NCI-H187 treated with DMSO at 0.1 percent for 48 hours (cell line): ENCODE results near the gene MLX.

Source experiments
- DNase-seq: peaks from one replicate; lab custom pipeline; 2025; lab: John Stamatoyannopoulos, UW

The MLX gene

GRCh38 chr17:42566883-42567573 lies at the start of gene MLX:
MLX (plus strand) TSS chr17:42567100; CDS start chr17:42567125, 25 bp downstream.
- DNase-seq: peak; percentile 54

DNA sequence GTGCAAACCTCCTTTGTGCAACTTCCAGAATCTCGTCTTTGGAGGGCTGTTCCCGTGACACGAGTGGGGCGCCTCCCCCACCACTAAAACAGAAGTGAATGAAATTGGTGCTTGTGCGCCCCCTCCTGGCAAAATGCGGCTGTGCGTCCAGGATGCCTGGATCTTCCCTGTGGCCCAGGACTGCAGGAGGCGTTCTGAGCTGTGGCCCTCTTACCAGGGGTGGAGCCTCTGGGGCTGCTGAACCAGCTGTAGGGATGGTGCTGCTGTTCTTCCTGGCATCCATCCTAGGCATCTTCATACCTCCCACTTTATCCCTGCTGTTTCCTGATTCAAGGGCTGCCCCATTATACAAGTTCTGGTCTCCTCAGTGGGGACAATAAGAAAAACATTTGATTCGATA lies 49.4 kb upstream of the MLX start:
- no peak for DNase-seq

- no peak for DNase-seq
These were observed 48.7 kb upstream of the MLX start for GRCh38 chr17:42518046-42518754.

- DNase-seq: no peak
These were observed 48.0 kb upstream of the MLX start for GRCh38 chr17:42518755-42519545.

DNA sequence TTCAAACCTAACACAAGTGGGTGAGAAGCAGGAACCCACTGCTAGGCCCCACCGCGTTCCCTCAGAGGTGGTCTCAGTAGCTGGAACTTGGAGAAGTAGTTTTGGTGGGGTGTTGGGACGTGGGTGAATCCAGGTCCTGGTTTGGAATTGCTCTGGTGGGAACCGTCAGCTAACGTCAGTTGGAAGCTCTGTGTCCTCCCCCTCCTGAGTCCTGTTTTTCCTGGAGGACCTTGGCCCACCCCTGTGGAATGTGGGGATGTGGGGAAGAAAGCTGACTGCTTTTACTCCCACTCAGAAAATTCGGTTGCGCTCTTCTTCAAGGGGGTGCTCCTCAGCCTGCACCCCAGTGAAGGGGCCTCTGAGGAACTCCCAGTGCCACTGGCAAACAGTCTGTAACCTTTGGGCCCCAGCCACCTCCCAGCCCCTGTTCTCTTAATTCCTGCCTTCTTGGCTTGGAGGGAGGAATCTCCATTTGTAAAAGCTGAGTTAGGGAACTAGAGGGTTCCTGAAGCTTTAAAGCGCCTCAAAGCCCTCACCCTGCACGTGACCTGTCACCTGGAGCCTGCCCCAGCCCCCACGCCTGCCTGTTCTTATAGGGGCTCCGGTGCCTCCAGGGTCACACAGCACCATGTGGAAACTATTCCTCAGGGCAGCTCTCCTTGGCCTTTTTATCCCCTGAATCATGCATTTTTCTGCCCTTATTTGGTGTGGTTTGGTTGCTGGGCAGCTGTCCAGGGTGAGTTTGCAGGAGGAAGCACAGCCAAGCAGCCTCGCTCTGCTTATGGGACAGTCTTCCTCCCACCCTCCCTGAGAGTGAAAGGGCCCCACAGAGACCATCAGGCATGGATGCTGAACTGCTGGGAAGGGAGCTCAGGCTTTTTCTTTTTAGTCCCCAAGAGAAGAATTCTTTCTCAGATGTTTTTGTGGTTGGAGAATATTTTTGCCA lies 47.1 kb upstream of the MLX start:
- no peak for DNase-seq

GRCh38 chr17:42520540-42520951 lies 46.4 kb upstream of the MLX start:
- no peak for DNase-seq

DNA sequence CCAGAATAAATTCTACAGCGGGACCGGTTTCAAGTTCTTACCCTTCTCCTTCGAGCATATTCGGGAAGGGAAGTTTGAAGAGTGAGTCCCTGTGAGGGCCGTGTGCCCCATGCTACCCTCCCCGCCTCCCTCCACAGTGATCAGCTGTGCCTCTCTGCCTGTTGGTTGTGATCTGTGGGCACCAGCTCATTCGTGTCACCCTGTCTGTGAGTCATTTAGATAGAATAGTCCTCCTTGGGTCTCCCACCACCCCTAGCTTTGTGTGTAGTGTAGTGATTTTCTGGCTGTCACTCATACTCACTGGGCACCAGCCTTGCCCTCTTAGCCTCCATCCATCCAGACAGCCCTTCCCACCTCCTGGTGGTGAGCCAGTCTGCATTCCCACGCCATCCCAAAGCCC lies 45.9 kb upstream of the MLX start:
- DNase-seq: no peak

- DNase-seq: no peak
These were observed 45.1 kb upstream of the MLX start for GRCh38 chr17:42521666-42522262.

- no peak for DNase-seq
These were observed 44.6 kb upstream of the MLX start for GRCh38 chr17:42522263-42522790.

DNA sequence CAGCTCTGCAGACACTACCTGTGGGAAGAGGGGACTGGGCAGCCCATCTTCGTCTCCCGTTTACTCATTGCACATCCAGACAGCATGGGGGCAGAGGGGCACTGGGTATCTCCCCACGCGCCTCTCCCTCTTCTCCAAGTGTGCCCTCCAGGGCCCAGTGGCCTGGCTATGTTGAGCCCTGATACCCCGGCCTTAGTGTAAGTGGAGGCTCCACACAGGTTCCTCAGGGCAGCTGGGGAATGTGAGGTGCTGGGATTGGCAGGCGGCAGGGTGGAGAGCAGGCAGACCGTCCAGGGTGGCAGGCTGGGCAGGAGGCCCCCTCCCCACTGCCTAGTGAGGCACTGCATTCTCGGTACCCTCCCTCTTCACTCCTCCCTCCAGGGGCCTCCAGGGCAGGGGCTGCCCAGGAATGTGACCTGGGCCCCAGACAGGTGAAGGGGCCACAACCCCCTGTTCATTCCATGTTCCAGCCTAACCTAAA lies 44.1 kb upstream of the MLX start:
- no peak for DNase-seq

DNA sequence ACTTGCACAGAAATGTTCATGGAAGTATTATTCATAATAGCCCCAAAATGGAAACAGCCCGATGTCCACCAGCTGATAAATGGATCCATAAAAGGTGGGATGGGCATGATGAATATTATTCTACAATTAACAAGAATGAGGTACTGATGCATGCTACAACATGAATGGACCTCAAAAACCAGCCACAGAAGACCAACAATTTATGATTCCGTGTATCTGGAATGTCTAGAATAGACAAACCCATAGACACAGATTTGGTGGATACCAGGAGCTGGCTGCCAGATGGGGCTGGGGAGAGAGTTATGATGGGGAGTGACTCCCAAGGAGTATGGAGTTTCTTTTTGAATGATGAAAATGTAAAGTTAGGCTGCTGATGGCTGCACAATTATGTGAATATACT lies 41.7 kb upstream of the MLX start:
- no peak for DNase-seq

DNA sequence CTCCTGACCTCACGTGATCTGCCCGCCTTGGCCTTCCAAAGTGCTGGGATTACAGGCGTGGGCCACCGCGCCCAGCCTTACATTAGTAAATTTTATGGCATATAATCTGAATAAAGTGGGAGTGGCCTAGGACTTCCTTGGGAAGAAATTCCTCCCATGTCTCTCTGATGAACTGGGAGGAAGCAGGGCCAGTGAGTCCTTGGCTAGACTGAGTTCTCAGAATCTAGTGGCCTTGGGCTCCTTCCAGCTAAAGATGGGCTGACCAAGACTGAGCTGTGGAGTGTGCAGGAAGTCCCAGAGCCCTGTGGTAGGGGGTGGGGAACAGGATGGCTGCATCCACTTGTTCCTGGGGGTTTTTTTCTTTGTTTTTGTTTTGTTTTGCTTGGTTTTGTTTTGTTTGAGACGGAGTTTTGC lies 40.9 kb upstream of the MLX start:
- no peak for DNase-seq

DNA sequence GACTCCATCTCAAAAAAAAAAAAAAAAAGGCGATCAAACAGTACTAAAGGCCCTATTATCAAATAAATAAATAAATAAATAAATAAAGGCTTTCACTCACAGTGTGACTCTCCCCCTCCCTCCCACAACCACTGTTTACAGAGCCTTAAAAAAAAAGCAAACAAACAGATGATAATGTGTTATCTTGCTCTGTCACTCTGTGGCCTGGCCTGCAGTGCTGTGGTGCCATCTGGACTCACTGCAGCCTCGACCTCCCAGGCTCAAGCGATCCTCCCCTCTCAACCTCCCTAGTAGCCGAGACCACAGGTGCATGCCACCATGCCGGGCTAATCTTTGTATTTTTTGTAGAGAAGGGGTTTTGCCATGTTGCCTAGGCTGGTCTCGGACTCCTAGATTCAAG lies 39.0 kb upstream of the MLX start:
- DNase-seq: no peak

- DNase-seq: no peak
These were observed 37.8 kb upstream of the MLX start for GRCh38 chr17:42529061-42529460.

GRCh38 chr17:42530952-42531454 lies 35.9 kb upstream of the MLX start:
- DNase-seq: no peak

DNA sequence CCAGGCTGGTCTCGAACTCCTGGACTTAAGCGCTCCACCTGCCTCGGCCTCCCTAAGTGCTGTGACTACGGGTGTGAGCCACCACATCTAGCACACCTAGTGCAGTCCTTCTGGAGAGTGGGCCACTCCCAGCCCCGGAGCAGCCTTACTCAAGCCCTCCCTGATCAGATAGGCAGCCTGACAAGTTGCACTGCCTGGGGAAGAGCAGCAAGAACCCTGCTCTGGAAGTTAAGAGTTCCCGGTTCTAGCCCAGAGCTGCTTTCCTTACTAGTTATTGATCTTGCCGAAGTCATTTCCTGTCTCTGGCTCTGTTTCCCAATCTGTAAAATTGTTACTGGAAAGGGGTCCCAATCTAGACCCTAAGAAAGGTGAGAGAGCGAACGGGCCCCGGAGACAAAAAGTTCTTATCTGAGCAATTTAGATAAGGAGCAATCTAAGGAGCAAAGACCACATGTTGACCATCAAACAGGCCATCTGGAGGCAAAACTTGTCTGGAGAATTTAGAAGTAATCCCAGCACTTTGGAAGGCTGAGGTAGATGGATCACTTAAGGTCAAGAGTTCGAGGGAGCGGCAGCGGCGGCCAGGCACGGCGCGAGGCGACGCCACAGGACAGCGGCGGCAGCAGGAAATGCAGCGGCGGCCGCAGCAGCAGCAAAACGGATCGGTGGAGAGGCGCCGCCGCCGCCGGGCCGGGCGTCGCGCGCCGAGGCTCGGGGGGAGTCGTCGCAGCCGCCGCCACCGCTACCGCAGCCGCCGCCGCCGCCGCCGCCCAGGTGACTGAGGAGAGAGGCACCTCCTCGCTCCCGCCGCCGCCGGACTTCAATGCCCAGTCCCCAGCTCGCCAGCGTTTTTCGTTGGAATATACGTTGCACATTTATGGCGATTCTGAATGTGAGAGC lies 35.2 kb upstream of the MLX start:
- no peak for DNase-seq

GRCh38 chr17:42535155-42536047 lies 31.5 kb upstream of the MLX start:
- DNase-seq: no peak

DNA sequence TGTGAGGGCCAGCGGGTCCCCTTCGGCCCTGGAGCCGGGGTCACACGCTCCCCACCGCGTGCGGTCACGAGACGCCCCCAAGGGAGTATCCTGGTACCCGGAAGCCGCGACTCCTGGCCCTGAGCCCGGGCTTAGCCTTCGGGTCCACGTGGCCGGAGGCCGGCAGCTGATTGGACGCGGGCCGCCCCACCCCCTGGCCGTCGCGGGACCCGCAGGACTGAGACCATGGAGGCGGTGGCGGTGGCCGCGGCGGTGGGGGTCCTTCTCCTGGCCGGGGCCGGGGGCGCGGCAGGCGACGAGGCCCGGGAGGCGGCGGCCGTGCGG lies 30.9 kb upstream of the MLX start, which contains the start of gene NAGLU:
Gene NAGLU (plus strand): TSS at position 194 of the 324 bp plus-strand sequence. CDS start 32 bp downstream, at position 226.
- no peak for DNase-seq
